ENCODE results near the gene GABRD.

GABRD gene

DNA sequence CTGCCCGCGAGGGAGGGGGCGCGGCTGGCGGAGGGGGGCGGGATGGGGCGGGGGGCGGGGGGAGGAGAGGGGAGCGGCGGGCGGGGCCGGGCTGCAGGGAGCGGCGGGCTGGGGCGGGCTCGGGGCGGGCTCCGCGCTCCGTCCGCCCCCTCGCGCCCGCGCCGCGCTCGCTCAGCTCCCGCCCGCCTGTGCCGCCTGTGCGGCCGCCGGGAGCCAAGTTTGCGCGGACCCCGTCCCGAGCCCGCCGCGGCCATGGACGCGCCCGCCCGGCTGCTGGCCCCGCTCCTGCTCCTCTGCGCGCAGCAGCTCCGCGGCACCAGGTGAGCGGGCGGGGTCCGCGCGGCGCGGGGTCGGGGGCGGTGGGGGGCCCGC is at the start of gene GABRD:
Gene GABRD (plus strand): TSS at position 174 of the 372 bp plus-strand sequence. CDS start 79 bp downstream, at position 253.
- TF ChIP-seq CTCF (IDR thresholded peaks at IDR 0.05; ENCODE audit: control insufficient read depth, insufficient read depth, low read depth, low read length, missing control alignments), result no peak
- no peak within 1 kb of the TSS for H3K4me3 ChIP-seq (ENCODE audit: control insufficient read depth, low read depth, low read length)
- DNase-seq (ENCODE audit: low read depth), result no peak

GRCh38 chr1:1969505-1969900 is 49.6 kb upstream of the GABRD start:
- TF ChIP-seq CTCF (IDR thresholded peaks at IDR 0.05; ENCODE audit: control insufficient read depth, insufficient read depth, low read depth, low read length, missing control alignments), result no peak

DNA sequence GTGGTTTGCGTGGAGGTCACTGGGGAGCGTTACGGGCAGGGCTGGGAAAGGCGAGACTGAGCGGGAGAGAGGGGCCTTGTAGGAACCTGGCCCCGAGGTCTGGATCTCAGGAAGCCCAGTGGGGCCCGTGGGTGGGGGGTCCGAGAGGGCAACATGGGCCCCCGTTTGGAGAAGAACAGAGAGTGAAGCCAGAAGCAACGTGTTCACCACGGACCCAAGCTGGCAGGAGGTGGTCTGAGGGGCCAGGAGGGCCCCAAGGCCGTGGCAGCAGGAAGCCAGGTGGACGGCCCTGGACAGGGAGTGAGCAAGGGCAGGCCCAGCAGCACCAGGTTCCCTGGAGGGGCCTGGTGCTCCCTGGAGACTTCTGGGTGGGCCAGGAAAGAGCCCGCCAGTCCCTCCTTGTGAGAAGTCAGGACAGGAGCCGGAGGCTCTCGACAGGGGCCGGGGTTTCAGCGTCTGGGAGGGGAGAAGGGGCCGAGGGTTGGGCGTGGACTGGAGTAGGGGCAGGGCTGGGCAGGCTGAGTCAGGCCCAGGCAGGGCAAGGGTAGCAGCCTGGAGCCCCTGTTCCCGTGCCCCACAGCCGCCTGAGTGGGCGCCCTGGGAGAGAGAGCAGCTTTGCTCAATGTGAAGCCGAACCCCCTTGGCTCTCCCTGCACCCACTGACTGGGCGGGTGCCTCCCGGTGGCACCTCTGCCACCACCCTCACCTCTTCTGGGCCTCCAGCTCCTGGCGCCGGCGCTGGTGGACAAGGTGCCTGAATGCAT is 49.0 kb upstream of the GABRD start:
- TF ChIP-seq CTCF (IDR thresholded peaks at IDR 0.05; ENCODE audit: control insufficient read depth, insufficient read depth, low read depth, low read length, missing control alignments), result no peak
- DNase-seq (ENCODE audit: low read depth), result no peak
- H3K4me3 ChIP-seq (ENCODE audit: control insufficient read depth, low read depth, low read length), result no peak overlapping the region

More at GRCh38 chr1:1969505-1969900, 49.6 kb upstream of the GABRD start:
- H3K4me3 ChIP-seq (ENCODE audit: control insufficient read depth, low read depth, low read length), result no peak overlapping the region
- no peak for DNase-seq (ENCODE audit: low read depth)

- no peak for DNase-seq (ENCODE audit: low read depth)
- TF ChIP-seq CTCF (IDR thresholded peaks at IDR 0.05; ENCODE audit: control insufficient read depth, insufficient read depth, low read depth, low read length, missing control alignments), result no peak
- no peak overlapping the region for H3K4me3 ChIP-seq (ENCODE audit: control insufficient read depth, low read depth, low read length)
Measured at GRCh38 chr1:1971017-1971416, 48.1 kb upstream of the GABRD start.

DNA sequence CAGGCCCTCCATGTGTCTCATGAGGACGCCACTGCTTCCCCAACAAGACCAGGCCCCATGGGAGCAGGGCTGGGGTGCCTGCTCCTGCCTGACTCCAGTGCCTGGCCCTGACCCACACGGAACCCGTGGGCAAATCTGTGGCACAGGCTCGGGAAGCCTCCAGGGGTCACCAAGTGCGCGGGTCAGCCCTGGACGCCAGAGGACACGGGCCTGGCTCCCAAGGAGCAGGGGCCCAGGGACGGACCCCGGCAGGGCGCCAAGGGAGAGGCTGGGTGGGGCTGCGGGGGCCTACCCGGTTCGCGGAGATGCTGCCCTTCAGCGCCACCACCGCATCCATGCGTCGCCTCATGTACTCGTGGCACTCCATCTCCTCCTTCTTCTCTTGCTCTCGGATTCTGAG is 47.5 kb upstream of the GABRD start:
- H3K4me3 ChIP-seq (ENCODE audit: control insufficient read depth, low read depth, low read length), result no peak overlapping the region
- DNase-seq (ENCODE audit: low read depth), result no peak
- no peak for TF ChIP-seq CTCF (IDR thresholded peaks at IDR 0.05; ENCODE audit: control insufficient read depth, insufficient read depth, low read depth, low read length, missing control alignments)

GRCh38 chr1:1972976-1973715 is 46.0 kb upstream of the GABRD start:
- no peak for DNase-seq (ENCODE audit: low read depth)
- no peak overlapping the region for H3K4me3 ChIP-seq (ENCODE audit: control insufficient read depth, low read depth, low read length)
- TF ChIP-seq CTCF (IDR thresholded peaks at IDR 0.05; ENCODE audit: control insufficient read depth, insufficient read depth, low read depth, low read length, missing control alignments), result no peak

All from AG09309 (cell line).